Liver (tissue), 9 donors: ENCODE results near the gene VAC14. TPM values are rescaled to one million over a fixed set of nuclear protein-coding genes. Genes with fewer than 3 reads are reported as not detected.
A peak's percentile ranks its signal among the peaks of the same experiment; 100 is the strongest.

Experiments used
- DNase-seq: peaks from one replicate; pipeline ENCODE4 v3.0.0-alpha.2; 2017; ENCODE audit warnings: low spot score
- H3K27ac ChIP-seq, 2 donors: one replicate each; pipeline ENCODE4 v1.7.0; 2013; ENCODE audit warnings: inconsistent platforms in 2 of 2, low read length in 2 of 2, control low read depth in 1 of 2, low read depth in 1 of 2, mild to moderate bottlenecking in 1 of 2
- H3K27me3 ChIP-seq, 4 donors: one replicate each; pipeline versions ENCODE4 v1.6.1 to v1.7.0; 2013; ENCODE audit warnings: low read length in 3 of 4, inconsistent platforms in 1 of 4, mild to moderate bottlenecking in 1 of 4, moderate library complexity in 1 of 4; ENCODE audit not compliant: control insufficient read depth in 4 of 4, insufficient read depth in 4 of 4
- H3K36me3 ChIP-seq, 4 donors: one replicate each; pipeline versions ENCODE4 v1.6.1 to v1.7.0; 2013; ENCODE audit warnings: low read length in 3 of 4, mild to moderate bottlenecking in 3 of 4, low read depth in 1 of 4, moderate library complexity in 1 of 4; ENCODE audit not compliant: control insufficient read depth in 4 of 4, insufficient read depth in 3 of 4
- H3K4me1 ChIP-seq, 4 donors: one replicate each; pipeline versions ENCODE4 v1.6.1 to v1.7.0; 2013; ENCODE audit warnings: low read length in 3 of 4, mild to moderate bottlenecking in 3 of 4, moderate library complexity in 1 of 4; ENCODE audit not compliant: control insufficient read depth in 4 of 4, insufficient read depth in 4 of 4
- H3K4me3 ChIP-seq, 3 donors: one replicate each; pipeline versions ENCODE4 v1.6.1 to v1.7.0; 2013; ENCODE audit warnings: low read length in 3 of 3, control low read depth in 1 of 3, low read depth in 1 of 3, mild to moderate bottlenecking in 1 of 3
- H3K9ac ChIP-seq, 2 donors: one replicate each; pipeline ENCODE4 v1.7.0; 2013; ENCODE audit warnings: low read length in 2 of 2, mild to moderate bottlenecking in 2 of 2, moderate library complexity in 2 of 2, control low read depth in 1 of 2, low read depth in 1 of 2
- H3K9me3 ChIP-seq, 4 donors: one replicate each; pipeline versions ENCODE4 v1.6.1 to v1.7.0; 2013; ENCODE audit warnings: low read length in 3 of 4; ENCODE audit not compliant: control insufficient read depth in 4 of 4
- EGR1 ChIP-seq, 2 donors: IDR thresholded peaks; 2 replicates each; pipeline ENCODE4 v1.6.1; 2016 to 2018; ENCODE audit warnings: antibody characterized with exemption in 2 of 2, low read depth in 2 of 2
- FOXA2 ChIP-seq: IDR thresholded peaks from 2 replicates; pipeline ENCODE4 v1.6.1; 2016; ENCODE audit warnings: antibody characterized with exemption
- HNF4A ChIP-seq, 2 donors: conservative IDR thresholded peaks; 2 replicates each; pipeline ENCODE4 v1.6.1; 2016; ENCODE audit warnings: antibody characterized with exemption in 2 of 2, mild to moderate bottlenecking in 2 of 2
- HNF4G ChIP-seq: IDR thresholded peaks from 2 replicates; pipeline ENCODE4 v1.6.1; 2016; ENCODE audit warnings: antibody characterized with exemption
- JUND ChIP-seq, 2 donors: IDR thresholded peaks; 2 replicates each; pipeline ENCODE4 v1.6.1; 2016; ENCODE audit warnings: antibody characterized with exemption in 2 of 2
- NR2F2 ChIP-seq: IDR thresholded peaks from 2 replicates; pipeline ENCODE4 v1.6.1; 2016; ENCODE audit warnings: antibody characterized with exemption
- RAD21 ChIP-seq, 2 donors: IDR thresholded peaks; 2 replicates each; pipeline ENCODE4 v1.6.1; 2016; ENCODE audit warnings: antibody characterized with exemption in 2 of 2, mild to moderate bottlenecking in 2 of 2
- REST ChIP-seq: IDR thresholded peaks from 2 replicates; pipeline ENCODE4 v1.6.1; 2016; ENCODE audit warnings: antibody characterized with exemption, mild to moderate bottlenecking
- RXRA ChIP-seq, 2 donors: IDR thresholded peaks; 2 replicates each; pipeline ENCODE4 v1.6.1; 2017 to 2018; ENCODE audit warnings: antibody characterized with exemption in 2 of 2, mild to moderate bottlenecking in 1 of 2
- SP1 ChIP-seq: IDR thresholded peaks from 2 replicates; pipeline ENCODE4 v1.6.1; 2018; ENCODE audit warnings: antibody characterized with exemption, mild to moderate bottlenecking
- TAF1 ChIP-seq: conservative IDR thresholded peaks from 2 replicates; pipeline ENCODE4 v1.6.1; 2016; ENCODE audit warnings: antibody characterized with exemption, mild to moderate bottlenecking
- YY1 ChIP-seq: IDR thresholded peaks from 2 replicates; pipeline ENCODE4 v1.6.1; 2016; ENCODE audit warnings: antibody characterized with exemption, mild to moderate bottlenecking
- WGBS: extraction: QIAGEN DNeasy Blood & Tissue Kit; methylation state at CpG from one replicate; pipeline ENCODE4 v1.1.7; 2013; 5-methylcytosine and 5-hydroxymethylcytosine counted together
- polyA plus RNA-seq, 2 donors: library from polyadenylated mRNA; stranded (reverse) in 1 of 2; unstranded in 1 of 2; fragments of 200-250 nt in 1 of 2; fragments of >200 nt in 1 of 2; fragmentation: Nextera tagmentation in 1 of 2; extraction: Ambion mirVana in 1 of 2; gene quantifications; one replicate each; pipeline versions ENCODE4 v1.2.1 to v1.2.3, GENCODE V29; 2013 to 2015
- total RNA-seq, 2 donors: library from RNA; depleted of rRNA; stranded (reverse); fragments of >200 nt; gene quantifications; one replicate each; pipeline ENCODE4 v1.2.3, GENCODE V29; 2014
- TF ChIP-seq, protein P1 (sequence below): IDR thresholded peaks from 2 replicates; pipeline ENCODE4 v1.6.1; 2016; ENCODE audit warnings: antibody characterized with exemption
- TF ChIP-seq, protein P2 (sequence below): fragments of 150-350 bp; IDR thresholded peaks from 2 replicates; pipeline ENCODE4 v1.5.1; 2017; ENCODE audit warnings: improper control_type of control experiment, low read depth, low read length; ENCODE audit not compliant: missing input control
- TF ChIP-seq, protein P3 (sequence below): IDR thresholded peaks from 2 replicates; pipeline ENCODE4 v1.6.1; 2016; ENCODE audit warnings: antibody characterized with exemption
- donor health status: healthy.
- donor health status: healthy.
- donor health status: healthy.
- donor health status: healthy.
- donor health status: healthy.

Gene VAC14
- total and polyA plus RNA-seq, 4 donors, result 16.7 to 29.8 (median 20.5) TPM

GRCh38 chr16:70689970-70690891 lies 110.7 kb downstream of the VAC14 start:
- peak overlapping the region in 1 of 2 donors; percentile 62 for H3K27ac ChIP-seq
- WGBS, result 88% methylated on average over 16 of the region's 16 CpGs
- peaks cover 0 to 2% (median 0%) of the 10 kb centered on the region in 4 donors for H3K36me3 ChIP-seq

More at GRCh38 chr16:70689970-70690891, 110.7 kb downstream of the VAC14 start:
- H3K9me3 ChIP-seq, result no peaks in the 10 kb centered on the region
- H3K27me3 ChIP-seq, result no peaks in the 10 kb centered on the region
- no peak for DNase-seq
- H3K9ac ChIP-seq, result no peak overlapping the region
- no peak overlapping the region for H3K4me3 ChIP-seq
- H3K4me1 ChIP-seq, result peaks cover 3 to 28% (median 10%) of the 10 kb centered on the region in 4 donors
- no peak for TF ChIP-seq RAD21 (IDR thresholded peaks at IDR 0.05)
- TF ChIP-seq JUND (IDR thresholded peaks at IDR 0.05), result no peak
- TF ChIP-seq YY1, result no peak
- TF ChIP-seq, protein P1, sequence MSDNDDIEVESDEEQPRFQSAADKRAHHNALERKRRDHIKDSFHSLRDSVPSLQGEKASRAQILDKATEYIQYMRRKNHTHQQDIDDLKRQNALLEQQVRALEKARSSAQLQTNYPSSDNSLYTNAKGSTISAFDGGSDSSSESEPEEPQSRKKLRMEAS, result no peak
- TF ChIP-seq, protein P2, sequence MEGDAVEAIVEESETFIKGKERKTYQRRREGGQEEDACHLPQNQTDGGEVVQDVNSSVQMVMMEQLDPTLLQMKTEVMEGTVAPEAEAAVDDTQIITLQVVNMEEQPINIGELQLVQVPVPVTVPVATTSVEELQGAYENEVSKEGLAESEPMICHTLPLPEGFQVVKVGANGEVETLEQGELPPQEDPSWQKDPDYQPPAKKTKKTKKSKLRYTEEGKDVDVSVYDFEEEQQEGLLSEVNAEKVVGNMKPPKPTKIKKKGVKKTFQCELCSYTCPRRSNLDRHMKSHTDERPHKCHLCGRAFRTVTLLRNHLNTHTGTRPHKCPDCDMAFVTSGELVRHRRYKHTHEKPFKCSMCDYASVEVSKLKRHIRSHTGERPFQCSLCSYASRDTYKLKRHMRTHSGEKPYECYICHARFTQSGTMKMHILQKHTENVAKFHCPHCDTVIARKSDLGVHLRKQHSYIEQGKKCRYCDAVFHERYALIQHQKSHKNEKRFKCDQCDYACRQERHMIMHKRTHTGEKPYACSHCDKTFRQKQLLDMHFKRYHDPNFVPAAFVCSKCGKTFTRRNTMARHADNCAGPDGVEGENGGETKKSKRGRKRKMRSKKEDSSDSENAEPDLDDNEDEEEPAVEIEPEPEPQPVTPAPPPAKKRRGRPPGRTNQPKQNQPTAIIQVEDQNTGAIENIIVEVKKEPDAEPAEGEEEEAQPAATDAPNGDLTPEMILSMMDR, result no peak
- TF ChIP-seq TAF1, result no peak
- no peak for TF ChIP-seq HNF4G
- no peak for TF ChIP-seq FOXA2
- TF ChIP-seq EGR1 (IDR thresholded peaks at IDR 0.05; ENCODE audit: low read depth in 2 of 2), result no peak
- TF ChIP-seq HNF4A (conservative IDR thresholded peaks at IDR 0.05), result no peak
- no peak for TF ChIP-seq SP1
- TF ChIP-seq NR2F2, result no peak
- TF ChIP-seq, protein P3, sequence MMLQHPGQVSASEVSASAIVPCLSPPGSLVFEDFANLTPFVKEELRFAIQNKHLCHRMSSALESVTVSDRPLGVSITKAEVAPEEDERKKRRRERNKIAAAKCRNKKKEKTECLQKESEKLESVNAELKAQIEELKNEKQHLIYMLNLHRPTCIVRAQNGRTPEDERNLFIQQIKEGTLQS, result no peak
- TF ChIP-seq REST, result no peak
- TF ChIP-seq RXRA (IDR thresholded peaks at IDR 0.05), result no peak
